ENCODE data around the gene CNFN.

CNFN gene

GRCh38 chr19:42422092-42422900 lies 32.2 kb upstream of the CNFN start:
- CTCF ChIA-PET: interaction anchor here (1.0 to 2.4 kb wide), 3 partner anchors 11 to 21 kb away, joined by 4 to 8 read pairs (median 6); no protein-coding TSS in a partner anchor
- no peak for TF ChIP-seq CTCF (IDR thresholded peaks at IDR 0.05; ENCODE audit: insufficient read depth, low read length, missing control alignments)
- no peak for DNase-seq (ENCODE audit: low read depth, low spot score)
- POLR2A ChIA-PET: no interaction called here
- peak overlapping the region; percentile 74 for H3K4me3 ChIP-seq (ENCODE audit: low read depth, low read length)

GRCh38 chr19:42421591-42422031 lies 31.5 kb upstream of the CNFN start:
- DNase-seq (ENCODE audit: low read depth, low spot score): no peak
- no peak for TF ChIP-seq CTCF (IDR thresholded peaks at IDR 0.05; ENCODE audit: insufficient read depth, low read length, missing control alignments)
- H3K4me3 ChIP-seq (ENCODE audit: low read depth, low read length): no peak overlapping the region
- ChIA-PET POLR2A (no interaction called here), CTCF (interaction anchor here (1.8 kb wide), 1 partner anchor 19 kb away, joined by 4 read pairs; no protein-coding TSS in a partner anchor)

GRCh38 chr19:42421101-42421500 lies 31.0 kb upstream of the CNFN start:
- POLR2A ChIA-PET: no interaction called here

DNA sequence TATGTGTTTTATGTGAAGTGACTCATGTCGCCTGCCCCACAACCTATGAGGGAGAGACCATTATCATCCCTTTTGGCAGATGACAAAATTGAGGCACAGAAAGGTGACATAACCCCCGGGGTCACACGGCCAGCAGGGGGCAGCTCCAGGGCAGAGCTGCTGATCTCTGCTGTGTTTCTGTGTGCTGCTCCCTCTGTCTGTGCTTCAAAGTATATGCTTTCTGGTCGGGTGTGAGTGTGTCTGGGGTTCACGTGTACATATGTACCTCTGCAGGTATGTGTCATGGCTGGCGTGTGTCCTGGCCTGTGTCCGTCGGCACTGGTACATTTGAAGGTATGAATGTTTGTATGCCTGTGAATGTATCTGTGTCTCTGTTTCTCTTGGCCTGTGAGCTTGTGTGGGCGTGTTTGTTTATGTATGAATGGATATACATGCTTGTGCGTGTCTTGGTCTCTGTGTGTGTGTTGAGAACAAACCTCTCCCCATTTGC lies 30.0 kb upstream of the CNFN start:
- CTCF ChIA-PET: interaction anchor here (0.6 to 2.0 kb wide), 9 partner anchors 9 to 205 kb away, joined by 3 to 9 read pairs (median 3); no protein-coding TSS in a partner anchor
- no peak for DNase-seq (ENCODE audit: low read depth, low spot score)
- POLR2A ChIA-PET: no interaction called here
- no peak overlapping the region for H3K4me3 ChIP-seq (ENCODE audit: low read depth, low read length)
- TF ChIP-seq CTCF (IDR thresholded peaks at IDR 0.05; ENCODE audit: insufficient read depth, low read length, missing control alignments): peak; percentile 60

More at GRCh38 chr19:42421101-42421500, 31.0 kb upstream of the CNFN start:
- CTCF ChIA-PET: interaction anchor here (0.8 to 1.9 kb wide), 5 partner anchors 13 to 206 kb away, joined by 3 to 9 read pairs (median 4); no protein-coding TSS in a partner anchor
- H3K4me3 ChIP-seq (ENCODE audit: low read depth, low read length): no peak overlapping the region
- TF ChIP-seq CTCF (IDR thresholded peaks at IDR 0.05; ENCODE audit: insufficient read depth, low read length, missing control alignments): no peak
- no peak for DNase-seq (ENCODE audit: low read depth, low spot score)

GRCh38 chr19:42419309-42419708 lies 29.2 kb upstream of the CNFN start:
- POLR2A ChIA-PET: no interaction called here
- CTCF ChIA-PET: interaction anchor here (0.6 to 2.0 kb wide), 4 partner anchors 8 to 23 kb away, joined by 3 to 6 read pairs (median 4); no protein-coding TSS in a partner anchor
- TF ChIP-seq CTCF (IDR thresholded peaks at IDR 0.05; ENCODE audit: insufficient read depth, low read length, missing control alignments): no peak

DNA sequence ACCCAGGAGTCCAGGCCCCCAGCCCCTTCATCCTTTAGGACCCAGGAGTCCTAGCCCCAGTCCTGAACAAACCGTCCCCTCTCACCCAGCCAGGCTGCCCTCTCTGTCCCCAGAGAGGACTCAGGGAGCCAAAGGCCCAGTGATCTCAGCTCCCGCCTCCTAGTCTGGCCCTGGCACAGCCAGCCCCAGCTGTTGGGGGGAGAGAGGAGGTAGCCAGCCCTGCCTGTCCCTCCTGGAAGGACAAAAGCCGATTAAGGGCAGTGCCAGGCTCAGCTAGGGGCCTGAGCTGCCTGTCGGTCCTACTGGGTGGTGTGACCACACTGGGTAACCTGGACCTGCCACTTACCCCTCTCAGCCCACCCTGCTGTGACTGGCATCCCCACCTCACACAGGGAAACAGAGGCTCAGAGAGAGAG lies 22.6 kb upstream of the CNFN start:
- CTCF ChIA-PET: interaction anchor here (0.7 to 4.6 kb wide), 3 partner anchors 11 to 24 kb away, joined by 3 to 34 read pairs (median 3); no protein-coding TSS in a partner anchor
- POLR2A ChIA-PET: no interaction called here
- DNase-seq (ENCODE audit: low read depth, low spot score): no peak
- no peak overlapping the region for H3K4me3 ChIP-seq (ENCODE audit: low read depth, low read length)
- TF ChIP-seq CTCF (IDR thresholded peaks at IDR 0.05; ENCODE audit: insufficient read depth, low read length, missing control alignments): no peak

More at GRCh38 chr19:42419309-42419708, 29.2 kb upstream of the CNFN start:
- DNase-seq (ENCODE audit: low read depth, low spot score): no peak
- H3K4me3 ChIP-seq (ENCODE audit: low read depth, low read length): no peak overlapping the region
